HG02885 (cell line): Measurements from ENCODE around the gene SAMD5.

Experiments
- ATAC-seq: cut with Tn5 transposase; IDR thresholded peaks from one replicate; pipeline ENCODE4 v1.9.1; 2021; ENCODE audit warnings: mild to moderate bottlenecking; ENCODE audit not compliant: unreplicated experiment, poor library complexity

SAMD5 gene

DNA sequence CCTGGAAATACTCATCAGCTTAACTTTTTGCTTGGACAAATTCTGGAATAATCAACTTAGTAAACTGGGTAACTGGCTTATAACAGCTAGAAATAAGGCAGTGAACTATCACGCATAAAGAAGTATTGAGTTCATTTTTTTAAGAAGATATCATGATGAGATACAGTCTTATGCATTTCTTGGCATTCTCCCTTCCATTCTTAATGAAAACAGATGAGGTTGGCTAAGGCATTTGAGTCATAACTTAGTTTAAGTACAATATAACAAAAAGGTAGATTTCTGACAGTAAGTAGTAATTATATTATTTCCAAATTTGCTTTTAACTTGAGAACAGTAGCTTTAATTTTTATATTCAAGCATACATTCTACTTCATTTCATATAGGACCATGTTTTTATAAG lies 56.1 kb downstream of the SAMD5 start:
- ATAC-seq, result no peak

DNA sequence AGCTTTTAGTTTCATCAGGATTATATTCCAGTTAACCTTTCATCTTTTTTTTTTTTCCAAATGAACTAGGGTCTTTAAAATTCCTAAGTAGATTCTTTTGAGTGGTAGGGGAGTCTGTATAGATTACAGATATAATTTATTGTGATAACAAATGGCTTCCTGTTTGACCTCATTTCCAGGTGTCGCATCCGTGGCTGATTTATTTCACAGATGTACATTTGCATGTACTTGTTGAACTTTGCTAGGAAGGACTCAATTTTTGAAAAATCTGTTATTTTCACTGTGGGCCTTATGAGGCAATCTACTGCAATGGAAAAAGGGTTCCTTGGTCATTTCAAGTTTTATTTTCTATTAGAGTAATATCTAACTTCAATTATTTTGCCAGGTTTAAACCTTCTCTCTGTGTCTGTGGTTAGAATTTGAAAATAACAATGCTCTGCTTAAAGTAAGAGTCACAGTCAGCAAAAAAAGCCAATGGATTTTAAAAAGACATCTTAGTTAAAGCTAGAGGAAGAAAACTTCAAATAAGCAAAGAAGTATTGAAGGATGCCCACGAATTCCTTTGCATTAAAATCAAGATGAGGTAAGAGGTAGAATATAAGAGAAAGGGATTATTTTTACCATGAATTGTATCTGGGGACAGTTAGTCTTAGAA lies 57.9 kb downstream of the SAMD5 start:
- no peak for ATAC-seq

DNA sequence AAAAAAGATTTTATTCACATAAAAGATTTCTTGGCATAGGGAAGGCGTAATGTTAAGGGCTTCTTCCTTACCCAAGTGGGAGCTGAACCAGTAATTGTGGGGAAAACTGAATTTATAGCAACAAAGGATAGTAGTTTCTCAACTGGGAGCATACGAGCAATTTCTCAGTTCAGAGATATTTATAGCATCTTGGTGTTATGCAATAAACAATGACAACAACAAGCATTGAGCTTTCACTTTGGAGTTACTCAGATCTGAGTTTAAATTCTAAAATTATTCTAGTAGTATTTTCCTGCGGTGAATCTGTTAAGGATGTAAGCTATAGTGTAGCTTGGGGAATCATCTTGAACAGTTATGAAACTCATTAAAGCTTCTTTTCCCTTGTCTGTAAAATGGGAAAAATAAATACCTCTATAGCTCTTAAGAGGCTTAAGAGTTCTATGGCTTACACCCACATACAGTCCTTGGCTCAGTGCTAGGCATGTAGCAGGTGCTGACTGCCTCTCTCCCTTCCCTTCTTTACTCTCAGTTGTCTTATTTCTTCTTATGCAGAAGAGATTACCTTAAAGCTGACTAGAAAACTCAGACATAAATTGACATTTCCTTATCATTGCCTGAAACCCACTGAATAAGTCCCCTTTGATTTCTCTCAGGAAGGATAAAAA lies 58.8 kb downstream of the SAMD5 start:
- ATAC-seq, result no peak

DNA sequence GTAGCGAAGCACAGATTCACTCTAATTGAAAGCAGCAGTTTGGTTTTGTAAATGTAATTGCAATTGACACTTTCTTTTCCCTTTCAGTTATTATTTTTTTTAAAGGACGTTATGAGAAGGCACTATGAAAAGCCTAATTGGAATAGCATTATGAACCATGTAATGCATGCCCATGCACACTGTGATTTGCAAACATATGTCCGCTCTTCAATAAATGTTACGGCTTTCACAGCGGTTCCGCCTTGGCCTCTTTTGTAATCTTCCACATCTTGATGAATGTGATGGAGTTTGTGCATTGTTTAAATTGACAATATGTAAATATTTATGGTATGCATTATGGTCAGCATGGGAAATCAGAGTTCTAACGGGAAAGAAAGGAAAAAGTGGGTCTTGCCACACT lies 61.3 kb downstream of the SAMD5 start:
- ATAC-seq, result no peak

DNA sequence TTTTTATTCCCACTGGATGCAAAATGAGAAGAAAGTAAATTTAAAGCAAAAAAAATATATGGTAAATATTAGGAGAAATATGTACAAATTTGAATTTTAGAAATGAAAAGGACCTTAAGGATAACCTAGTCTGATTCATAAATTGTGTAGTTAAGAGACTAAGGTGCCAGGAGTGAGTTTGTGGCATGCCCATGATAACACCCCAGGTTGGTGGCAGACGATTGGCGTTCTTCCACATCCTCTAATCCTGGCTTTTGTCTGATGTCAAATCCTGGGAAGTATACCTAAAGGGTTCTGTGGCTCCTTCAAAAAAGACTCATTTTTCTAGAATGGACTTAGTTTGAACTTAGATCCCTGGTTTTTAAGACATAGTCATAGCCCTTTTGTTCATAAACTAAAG lies 62.2 kb downstream of the SAMD5 start:
- no peak for ATAC-seq

DNA sequence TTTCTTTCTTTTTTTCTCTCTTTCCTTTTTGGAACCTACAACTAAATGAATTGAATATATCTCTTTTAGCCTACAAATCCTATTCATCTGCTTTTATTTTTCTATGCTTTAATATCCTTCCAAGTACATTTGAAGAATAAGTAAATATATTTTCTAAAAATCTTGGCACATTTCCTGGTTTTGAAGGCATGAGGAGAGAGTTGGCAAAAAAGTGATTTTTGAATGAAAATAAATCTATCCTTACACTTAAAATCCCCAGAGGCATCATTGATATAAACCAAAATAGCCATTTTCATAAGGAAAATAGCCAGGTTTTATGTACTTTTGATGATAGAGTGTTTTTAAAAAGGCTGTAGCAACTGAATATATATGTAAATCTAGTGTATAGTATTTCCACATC lies 69.0 kb downstream of the SAMD5 start:
- no peak for ATAC-seq

DNA sequence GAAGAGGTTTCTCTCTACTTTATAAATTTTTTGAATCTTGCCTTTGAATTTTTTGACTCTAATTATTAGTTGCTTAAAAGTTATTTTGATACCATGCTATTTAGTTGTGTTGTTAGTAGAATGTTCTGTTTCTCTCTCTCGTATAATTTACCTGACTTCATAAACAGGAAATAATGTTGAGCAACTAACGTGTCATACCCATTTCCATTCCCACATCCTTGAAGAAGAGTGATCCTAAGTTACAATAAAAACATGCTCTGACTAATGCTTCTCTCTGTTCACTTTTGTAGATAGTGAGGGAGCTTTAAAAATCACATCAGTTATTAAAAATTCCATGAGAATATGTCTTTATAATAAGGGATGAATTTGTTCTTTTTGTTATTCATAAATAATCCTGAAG lies 69.7 kb downstream of the SAMD5 start:
- no peak for ATAC-seq

DNA sequence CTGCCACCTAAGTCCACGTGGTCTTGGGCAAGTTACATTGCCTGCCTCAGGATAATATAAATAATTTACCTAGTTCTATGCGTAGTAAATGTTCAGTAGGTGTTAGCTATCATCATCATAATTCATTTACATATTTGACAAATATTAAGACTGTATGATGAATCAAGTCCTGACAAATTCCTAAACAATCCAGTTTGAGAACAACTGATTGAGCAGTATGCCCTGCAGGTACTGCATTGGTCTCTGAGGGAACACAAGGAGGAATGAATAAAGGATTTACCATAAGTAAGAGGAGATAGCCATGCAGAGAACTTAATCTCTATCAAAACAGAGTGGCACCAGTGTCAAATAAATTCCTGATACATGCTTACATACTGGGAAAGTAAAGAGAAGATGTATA lies 70.4 kb downstream of the SAMD5 start:
- ATAC-seq, result no peak

DNA sequence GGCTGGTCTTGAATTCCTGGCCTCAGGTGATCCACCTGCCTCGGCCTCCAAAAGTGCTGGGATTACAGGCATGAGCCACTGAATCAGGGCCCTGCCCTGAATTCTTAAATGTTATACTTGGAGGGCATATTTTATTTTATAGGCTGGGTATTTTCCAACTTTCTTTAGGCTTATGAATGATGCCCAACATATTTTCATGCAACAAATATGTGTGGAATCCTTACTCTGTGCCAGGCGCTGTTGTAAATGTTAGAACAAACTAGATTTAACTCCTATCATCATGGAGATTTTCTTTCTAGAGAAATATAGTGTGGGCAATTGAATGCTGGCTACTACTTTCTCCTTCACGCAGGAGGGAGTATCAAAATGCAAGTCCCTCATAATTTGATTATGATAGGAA lies 71.2 kb downstream of the SAMD5 start:
- no peak for ATAC-seq

DNA sequence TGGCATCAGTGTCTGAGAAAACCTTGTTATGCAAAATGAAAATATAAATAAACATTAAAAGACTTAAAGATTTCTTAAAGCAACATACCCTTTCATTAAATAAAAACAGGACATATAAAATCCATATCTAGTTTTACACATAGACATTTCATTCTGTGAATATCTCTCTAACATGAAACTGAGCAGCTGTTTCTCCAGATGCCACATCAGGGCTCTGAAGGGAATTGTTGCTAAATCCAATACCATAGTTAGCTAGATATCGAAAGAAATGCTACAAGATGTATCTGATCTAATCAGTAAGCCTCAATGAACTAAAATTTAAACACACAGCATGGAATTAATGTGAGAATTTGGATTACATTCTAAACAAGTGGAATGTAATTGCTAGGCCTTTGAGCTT lies 74.5 kb downstream of the SAMD5 start:
- no peak for ATAC-seq

DNA sequence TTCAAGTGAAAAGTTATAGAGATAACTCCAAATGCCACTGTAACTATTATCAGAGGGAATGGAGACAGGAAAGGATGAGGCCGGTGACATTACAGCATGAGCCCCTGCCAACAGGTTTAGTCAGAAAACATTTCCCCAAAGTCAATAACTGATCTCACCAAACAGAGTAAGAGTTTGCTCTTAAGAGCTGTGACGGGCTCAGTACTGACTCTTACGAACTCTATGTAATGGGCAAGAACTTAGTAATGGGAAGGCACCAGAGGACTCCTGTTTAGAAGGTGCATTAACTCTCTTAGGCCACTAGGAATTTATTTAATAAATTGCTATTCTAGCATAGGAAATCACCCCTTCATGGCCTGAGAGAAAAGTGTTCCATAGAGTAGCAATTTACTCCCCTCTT lies 76.8 kb downstream of the SAMD5 start:
- no peak for ATAC-seq

DNA sequence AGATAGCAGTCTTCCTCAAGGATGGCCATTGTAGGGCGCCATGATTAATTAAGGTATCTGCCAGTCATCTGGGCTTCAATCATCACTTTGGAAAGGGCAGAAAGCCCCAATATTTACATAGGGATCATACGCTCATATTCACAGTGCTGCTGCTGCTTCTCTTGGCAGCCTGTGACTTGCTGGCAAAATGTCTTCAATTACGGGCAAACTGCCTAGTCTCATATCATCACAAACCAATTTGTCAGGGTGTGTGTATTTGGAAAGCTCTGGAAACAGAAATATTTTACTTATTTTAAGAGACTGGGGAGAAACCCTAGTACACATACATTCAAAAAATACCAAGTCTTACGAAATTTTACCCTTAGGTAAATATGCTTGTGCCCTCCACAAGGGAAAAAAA lies 77.6 kb downstream of the SAMD5 start:
- no peak for ATAC-seq

DNA sequence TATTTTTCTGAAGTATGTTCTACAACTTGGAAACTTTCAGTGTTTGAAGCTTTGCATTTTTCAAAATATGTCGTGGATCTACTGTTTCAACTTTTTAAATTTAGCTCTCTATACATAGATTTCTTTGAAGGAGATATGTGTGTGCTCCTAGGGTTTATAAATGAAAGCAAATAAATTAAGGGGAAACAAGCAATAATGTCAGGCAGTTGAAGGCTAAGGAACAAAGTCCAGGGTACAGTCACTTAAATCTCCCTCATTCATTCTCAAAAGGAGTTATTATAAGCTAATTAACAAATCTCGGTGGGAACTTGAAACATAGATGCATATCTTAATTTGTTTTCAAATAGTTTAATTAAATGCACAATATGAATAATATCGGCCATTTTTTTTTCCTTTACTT lies 79.4 kb downstream of the SAMD5 start:
- ATAC-seq, result no peak

DNA sequence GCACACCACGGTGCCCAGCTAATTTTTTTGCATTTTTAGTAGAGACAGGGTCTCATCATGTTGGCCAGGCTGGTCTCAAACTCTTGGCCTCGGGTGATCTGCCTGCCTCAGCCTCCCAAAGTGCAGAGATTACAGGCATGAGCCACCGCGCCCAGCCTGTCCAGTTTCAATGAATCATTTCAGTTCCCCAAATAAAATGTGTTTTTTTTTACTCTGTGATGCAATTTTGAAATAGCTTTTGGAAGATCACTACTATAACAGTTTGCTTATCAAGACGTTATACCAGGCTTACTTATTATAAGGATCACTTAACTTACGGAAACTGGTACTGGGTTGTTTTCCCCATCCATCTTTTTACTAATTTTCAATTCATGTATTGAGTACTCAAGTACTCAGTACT lies 80.0 kb downstream of the SAMD5 start:
- ATAC-seq, result no peak

DNA sequence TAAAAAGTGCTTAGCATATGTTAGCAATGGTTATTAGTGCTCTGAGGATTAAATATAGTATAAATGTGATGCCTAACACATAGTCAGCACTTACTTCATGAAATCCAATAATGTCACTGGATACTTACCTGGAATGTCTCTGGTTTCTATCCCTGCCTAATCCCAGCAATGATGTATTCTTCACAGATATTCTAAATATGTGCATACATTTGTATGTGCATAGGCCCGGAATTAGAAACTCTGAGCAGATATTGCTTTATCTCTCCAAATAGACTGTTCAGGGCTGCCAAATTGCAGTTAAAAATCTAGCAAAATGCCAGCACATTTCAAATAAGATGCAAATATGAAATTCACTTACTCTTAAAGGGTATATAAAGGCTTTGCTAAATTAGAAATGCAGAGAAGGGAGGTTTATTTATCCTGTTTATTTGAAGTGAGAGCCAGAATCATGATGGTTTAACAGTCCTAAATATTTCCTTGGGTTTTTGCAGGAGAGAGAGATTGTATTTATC lies 81.3 kb downstream of the SAMD5 start:
- no peak for ATAC-seq

DNA sequence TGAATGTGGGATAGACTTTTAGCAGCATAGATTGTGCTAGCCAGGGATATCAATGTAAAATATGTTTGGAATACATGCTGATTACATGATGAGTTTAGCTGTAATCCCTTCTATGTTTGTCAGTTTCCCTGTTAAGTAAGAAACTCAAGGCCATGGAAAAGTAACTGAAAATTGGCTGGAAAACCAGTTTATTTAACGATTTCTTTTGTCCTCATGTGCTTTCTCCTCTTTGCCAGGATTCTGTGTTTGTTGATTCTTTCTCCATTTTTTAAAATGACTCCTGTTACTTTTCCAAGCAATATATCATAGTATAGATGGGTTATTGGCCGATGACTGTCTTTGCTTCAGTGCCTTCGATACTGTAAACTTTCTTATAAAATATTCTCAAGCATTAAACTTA lies 87.5 kb downstream of the SAMD5 start:
- ATAC-seq, result no peak

DNA sequence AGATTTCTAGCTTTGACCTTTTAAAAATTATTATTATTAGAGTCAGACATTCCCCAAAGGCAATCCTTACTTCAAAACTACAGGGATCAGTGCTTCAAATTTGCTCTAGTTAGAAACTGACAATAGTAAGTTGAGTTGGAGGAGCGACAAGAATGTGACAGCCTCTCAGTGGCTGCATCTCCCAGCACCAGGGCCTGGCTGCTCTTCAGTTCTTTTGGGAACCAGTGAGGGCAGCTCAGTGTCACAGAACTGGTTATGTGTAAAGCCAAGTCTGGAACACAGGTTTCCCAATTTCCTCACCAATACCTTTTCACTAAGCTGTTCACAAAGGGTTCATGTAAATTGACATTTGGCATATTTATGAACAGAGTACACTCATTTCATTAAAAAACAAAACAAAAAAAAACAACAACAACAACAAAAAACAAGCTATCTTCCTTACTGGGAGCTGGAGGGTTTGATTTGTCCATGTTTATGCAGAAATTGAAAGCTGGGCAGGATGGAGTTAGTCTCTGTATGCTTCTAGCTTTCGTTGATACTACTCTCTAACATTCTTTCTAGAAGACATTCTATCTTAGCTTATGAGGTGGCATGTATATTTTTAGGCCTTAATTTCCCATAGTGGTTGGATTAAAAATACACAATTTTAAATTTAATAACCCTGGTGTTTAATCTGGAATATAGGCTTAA lies 95.0 kb downstream of the SAMD5 start:
- ATAC-seq, result no peak

DNA sequence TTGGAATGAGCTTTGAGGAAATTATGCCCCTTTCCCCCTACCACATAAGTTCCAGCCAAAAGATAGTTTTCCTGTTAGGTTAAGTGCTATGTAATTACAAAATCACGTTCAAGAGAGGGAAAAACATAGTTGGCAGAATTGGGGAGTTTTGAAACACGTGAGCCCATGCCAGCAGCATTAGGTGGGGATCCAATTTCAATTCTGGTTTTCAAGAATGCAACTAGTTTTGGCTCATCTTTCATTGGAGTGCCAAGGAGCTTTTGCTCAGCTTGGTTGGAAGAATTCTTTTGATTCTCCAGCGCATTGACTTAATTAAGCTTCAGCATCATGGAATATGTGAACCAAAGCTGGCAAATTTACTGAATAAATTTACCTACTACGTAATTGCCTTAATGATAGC lies 95.9 kb downstream of the SAMD5 start:
- ATAC-seq, result no peak

DNA sequence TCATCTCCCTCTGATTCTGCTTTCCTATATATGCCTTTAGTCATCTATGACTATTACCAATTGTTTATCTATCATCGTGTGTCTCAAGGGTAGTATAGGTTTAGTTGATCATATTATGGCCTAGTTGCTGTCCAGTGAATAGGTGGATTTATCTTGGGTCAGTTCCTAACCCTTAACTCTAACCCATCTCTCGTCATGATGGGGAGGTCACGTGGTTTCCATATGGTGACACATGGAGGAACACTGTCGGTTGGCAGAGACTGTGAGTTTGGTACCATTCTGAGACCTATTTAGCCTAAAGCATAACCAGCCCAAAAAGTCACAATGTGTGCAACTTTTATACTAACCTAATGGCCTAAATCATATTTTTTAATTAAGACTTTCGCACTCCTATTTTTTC lies 103.5 kb downstream of the SAMD5 start:
- ATAC-seq, result no peak

DNA sequence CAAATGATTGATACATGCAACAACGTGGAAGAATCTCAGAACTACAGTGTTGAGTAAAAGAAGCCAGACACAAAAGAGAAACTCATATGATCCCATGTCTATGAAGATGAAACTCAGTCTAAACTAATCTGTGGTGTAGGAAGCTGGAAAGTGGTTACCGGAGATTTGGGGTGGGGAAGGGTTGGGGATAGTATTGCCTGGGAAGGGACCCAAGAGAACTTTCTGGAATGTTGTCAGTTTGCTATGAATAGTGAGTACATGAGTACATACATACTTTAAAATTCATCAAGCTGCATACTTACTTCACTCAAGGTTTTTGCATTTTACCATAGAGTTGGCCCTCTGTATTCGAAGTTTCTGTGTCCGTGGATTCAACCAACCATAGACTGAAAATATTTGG lies 106.0 kb downstream of the SAMD5 start:
- ATAC-seq, result no peak

DNA sequence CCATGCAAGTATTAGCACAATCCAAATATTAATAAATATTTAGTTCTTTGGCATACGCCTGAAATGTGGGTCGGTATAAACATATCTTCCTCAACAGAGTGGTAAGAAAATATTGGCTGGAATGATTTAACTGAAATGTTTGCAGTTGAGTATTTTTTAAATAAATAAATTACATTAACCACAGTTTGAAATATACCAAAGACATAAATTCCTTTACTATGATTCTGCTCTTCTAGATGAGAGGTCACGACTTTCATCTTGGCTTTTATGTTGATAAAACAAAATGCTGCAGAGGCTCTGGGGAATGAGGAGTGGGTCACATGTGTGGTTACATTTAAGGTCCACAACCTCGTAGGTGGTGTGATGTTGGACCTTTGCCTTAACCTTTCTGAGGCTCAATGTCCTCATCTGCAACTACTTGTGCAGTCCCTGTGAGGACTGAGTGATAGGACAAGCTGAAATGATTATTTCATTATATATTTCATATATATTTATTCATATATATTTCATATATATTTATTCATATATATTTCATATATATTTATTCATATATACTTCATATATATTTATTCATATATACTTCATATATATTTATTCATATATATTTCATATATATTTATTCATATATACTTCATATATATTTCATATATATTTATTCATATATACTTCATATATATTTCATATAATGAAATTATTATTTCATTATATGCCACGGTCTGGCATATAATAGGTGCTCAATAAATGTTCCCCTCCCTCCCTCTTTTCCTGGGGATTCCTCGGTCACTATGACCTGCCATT lies 107.4 kb downstream of the SAMD5 start:
- ATAC-seq, result no peak
